Astrocyte (in vitro differentiated cells and primary cell): ENCODE measurements around the gene CRYBG1.

Source experiments
- EZH2 ChIP-seq: IDR thresholded peaks from 2 replicates; pipeline ENCODE4 v1.6.1; 2012; ENCODE audit warnings: mild to moderate bottlenecking, low read length, inconsistent platforms; ENCODE audit not compliant: insufficient read depth
- TF ChIP-seq, protein P1 (sequence below): IDR thresholded peaks from 2 replicates; pipeline ENCODE4 v1.5.1; 2011; ENCODE audit warnings: low read depth, mild to moderate bottlenecking, inconsistent platforms, low read length, moderate library complexity; ENCODE audit not compliant: insufficient read depth

DNA sequence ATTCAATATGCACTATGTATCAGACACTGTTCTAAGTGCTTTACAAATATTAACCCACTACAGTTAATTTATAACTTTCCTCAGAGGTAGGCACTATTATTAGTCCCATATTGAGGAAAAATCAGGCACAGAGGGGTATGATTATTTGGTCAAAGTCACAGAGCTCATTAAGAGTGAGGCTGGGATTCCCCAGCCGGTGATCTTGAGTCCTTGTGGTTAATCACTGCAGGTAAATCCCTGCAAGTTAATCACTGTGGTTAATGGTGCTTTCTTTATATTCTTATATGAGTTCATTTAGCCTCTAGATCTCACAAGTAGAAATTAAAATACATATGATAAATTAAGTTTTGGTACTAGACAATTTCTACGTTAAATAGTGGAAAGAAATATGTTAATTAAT is 9.2 kb downstream of the CRYBG1 start:
- TF ChIP-seq, protein P1, sequence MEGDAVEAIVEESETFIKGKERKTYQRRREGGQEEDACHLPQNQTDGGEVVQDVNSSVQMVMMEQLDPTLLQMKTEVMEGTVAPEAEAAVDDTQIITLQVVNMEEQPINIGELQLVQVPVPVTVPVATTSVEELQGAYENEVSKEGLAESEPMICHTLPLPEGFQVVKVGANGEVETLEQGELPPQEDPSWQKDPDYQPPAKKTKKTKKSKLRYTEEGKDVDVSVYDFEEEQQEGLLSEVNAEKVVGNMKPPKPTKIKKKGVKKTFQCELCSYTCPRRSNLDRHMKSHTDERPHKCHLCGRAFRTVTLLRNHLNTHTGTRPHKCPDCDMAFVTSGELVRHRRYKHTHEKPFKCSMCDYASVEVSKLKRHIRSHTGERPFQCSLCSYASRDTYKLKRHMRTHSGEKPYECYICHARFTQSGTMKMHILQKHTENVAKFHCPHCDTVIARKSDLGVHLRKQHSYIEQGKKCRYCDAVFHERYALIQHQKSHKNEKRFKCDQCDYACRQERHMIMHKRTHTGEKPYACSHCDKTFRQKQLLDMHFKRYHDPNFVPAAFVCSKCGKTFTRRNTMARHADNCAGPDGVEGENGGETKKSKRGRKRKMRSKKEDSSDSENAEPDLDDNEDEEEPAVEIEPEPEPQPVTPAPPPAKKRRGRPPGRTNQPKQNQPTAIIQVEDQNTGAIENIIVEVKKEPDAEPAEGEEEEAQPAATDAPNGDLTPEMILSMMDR, result no peak
- no peak for TF ChIP-seq EZH2
